A549 treated with CORT108297 at 1 μM for 4 hours (cell line): ENCODE measurements around the gene MPP1. TPM values are rescaled to one million over a fixed set of nuclear protein-coding genes. Genes with fewer than 3 reads are reported as not detected.

Experiments
- total RNA-seq: library from RNA; stranded (reverse); fragments of 200-300 nt; extraction: Qiagen RNA extraction; gene quantifications from 5 replicates; pipeline ENCODE4 v1.2.3, GENCODE V29; 2022

MPP1 gene
- total RNA-seq = 16.7 to 17.9 TPM (median 17.5 TPM) in 5 replicates

DNA sequence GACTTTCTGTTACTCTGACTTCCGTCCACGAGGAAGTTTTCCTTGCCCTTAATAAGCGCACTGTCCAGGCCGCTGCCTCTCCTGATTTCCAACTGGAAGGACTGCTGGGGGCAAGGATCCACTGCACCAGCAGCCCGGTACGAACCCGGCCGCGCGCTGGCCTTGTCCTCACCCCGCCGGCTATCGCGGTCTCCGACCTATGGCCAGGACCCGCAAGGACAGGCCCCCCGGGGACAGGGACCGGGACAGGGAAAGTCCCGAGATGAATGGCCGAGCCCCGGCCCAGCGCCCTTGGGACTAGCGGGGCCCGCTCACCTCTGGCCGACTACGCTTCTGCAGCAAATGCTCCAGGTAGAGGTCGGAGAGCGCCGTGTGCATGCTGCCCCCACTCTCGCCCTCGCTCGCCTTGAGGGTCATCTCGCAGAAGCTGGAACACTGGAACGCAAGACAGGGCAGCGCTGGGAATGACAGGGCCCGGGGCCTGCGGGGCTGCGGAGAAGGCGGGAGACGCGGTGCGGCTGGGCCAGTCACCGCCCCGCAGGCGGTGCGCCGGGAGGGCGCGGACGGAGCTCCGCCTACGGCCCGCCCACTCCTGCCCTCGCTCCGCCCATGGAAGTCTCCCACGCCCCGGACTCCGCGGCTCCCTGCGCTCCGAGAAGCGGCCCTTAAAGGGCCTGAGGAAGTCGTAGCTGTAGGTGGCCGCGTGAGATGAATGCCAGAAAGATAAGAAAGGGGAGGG, at the start of gene MPP1:
TSS of gene MPP1 (minus strand) at position 529 of the 739 bp plus-strand sequence. CDS start at position 417, 112 bp downstream.

DNA sequence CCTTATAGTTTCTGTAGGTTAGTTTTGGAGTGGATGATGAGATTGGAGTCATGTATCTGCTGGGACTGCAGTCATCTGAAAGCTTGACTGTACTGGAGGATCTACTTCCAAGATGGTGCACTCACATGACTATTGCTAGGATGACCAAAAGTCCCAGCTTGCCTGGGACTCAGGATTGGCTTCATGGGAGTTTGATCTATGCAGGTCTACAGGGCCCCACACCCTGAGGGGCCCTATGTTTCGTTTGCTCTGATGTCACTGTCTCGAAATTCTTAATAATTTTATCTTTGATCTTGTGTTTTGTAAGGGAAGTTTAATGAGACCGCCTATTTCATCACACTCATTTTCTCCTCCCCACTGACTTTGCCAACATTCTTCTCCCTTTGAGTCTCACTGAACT, 29.3 kb upstream of the MPP1 start, which contains the start of gene SMIM9:
TSS of gene SMIM9 (minus strand) at position 101 of the 400 bp plus-strand sequence. CDS start 3,806 bp downstream, outside the sequence.

DNA sequence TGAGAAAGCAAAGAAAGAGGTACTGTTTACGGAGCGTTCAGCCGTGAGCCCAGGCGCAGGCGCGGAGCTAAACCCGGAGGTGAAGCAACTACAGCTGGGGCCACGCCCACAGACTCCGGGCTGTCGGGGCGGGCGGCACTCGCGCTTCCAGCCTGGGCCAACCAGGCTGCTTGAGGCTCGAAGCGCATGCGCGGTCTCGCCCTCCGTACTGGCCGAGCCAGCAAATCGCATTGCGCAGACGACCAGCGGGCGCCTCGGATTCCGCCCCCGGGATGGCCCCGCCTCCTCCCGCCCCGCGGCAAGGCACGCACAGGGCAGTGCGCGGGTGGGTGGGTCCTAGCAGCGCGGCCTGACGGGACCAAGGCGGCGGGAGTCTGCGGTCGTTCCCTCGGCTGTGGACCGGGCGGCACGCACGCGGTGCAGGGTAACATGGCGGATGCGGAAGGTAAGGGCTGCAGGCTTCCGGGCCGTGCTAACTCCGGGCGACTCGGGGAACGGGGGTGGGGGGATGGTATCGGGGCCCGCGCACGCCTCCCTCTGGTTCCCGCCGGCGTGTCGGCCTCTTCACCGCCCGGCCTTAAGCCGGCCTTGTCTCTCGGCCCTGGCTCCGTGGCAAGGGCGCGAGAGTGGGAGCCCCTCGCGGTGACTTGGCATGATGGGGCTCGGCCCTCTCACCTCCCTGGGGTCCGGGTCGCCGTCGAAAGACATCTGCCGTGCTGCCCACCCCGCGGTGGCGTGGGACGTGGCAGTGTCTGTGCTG, 42.6 kb downstream of the MPP1 start, which contains the start of gene DKC1:
TSS of gene DKC1 (plus strand) at position 328 of the 760 bp plus-strand sequence. CDS start at position 430, 102 bp downstream.

DNA sequence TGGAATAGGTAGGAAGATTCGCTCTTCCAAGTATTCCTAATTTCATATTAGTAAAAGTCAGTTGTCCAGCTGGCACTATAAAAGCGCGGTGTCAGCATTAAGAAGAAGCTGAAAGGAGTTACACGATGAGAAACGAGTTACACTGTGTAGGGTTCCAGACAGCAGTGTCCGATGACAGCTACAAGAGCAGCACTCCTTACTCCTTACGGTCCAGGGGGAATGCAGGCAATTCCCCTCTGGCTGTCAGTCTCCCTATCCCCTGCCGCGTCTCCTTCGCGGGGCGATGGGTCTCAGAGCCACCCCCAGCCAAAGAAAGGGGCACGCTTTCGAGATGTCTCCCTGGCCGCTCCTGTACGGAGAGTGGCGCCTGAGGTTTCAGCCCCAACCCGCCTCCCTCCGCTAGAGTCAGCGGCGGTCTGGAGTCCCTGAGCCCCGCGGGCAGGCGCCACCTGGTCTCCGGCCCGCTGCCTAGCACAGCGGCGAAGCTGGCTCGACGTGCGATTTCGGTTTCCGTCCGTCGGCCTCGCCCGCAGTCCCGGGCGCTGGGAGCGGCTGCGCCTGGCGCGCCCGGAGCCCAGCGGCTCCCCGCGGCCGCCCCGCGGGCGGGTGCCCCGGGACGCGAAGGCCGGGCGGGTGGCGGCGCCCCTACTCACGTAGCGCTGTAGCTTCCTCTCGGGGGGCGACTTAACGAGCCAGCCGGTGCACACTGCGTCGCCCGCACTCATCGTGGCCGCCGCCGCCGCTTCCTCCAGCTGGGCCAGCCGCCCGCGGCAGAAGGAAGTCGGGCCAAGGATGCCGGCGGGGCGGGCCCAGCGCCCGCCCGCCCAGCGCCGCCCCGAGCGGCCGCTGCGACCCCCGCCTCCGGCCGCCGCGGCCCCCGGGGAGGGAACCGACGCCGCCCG, 54.7 kb downstream of the MPP1 start, which contains the start of gene GAB3:
TSS of gene GAB3 (minus strand) at position 777 of the 902 bp plus-strand sequence. CDS start at position 725, 52 bp downstream.

Other genes with a start within 250 kb of the MPP1 start
- gene CTAG1A, start 220.4 kb downstream of the MPP1 start, total RNA-seq = not detected in 5 replicates
- gene CTAG1B, start 186.2 kb downstream of the MPP1 start, total RNA-seq = not detected in 5 replicates
- gene CTAG2, start 151.9 kb downstream of the MPP1 start, total RNA-seq = not detected in 5 replicates
- gene GAB3, start 54.4 kb downstream of the MPP1 start, total RNA-seq = 0.36 to 0.78 TPM (median 0.47 TPM) in 5 replicates
- 153 to 208 TPM (median 161 TPM) in 5 replicates for gene DKC1, start 42.6 kb downstream of the MPP1 start, total RNA-seq
- not detected in 5 replicates for gene SMIM9, start 29.2 kb upstream of the MPP1 start, total RNA-seq
- 55.5 to 100 TPM (median 93.0 TPM) in 5 replicates for gene F8A1, start 80.9 kb upstream of the MPP1 start, total RNA-seq
- gene F8, start 217.2 kb upstream of the MPP1 start, total RNA-seq = 3.6 to 4.7 TPM (median 4.3 TPM) in 5 replicates
- gene FUNDC2, start 221.4 kb upstream of the MPP1 start, total RNA-seq = 94.0 to 113 TPM (median 109 TPM) in 5 replicates